HG02852 (cell line): ENCODE results near the gene EPHB3.
"Not testable (repeated sequence)": the region's sequence is repeated elsewhere in the genome, so short reads cannot be mapped to it uniquely, and the experiment has no call there.

Experiments
- ATAC-seq: cut with Tn5 transposase; IDR thresholded peaks from one replicate; pipeline ENCODE4 v1.9.1; 2021; ENCODE audit warnings: mild to moderate bottlenecking, moderate library complexity; ENCODE audit not compliant: unreplicated experiment

EPHB3 gene

DNA sequence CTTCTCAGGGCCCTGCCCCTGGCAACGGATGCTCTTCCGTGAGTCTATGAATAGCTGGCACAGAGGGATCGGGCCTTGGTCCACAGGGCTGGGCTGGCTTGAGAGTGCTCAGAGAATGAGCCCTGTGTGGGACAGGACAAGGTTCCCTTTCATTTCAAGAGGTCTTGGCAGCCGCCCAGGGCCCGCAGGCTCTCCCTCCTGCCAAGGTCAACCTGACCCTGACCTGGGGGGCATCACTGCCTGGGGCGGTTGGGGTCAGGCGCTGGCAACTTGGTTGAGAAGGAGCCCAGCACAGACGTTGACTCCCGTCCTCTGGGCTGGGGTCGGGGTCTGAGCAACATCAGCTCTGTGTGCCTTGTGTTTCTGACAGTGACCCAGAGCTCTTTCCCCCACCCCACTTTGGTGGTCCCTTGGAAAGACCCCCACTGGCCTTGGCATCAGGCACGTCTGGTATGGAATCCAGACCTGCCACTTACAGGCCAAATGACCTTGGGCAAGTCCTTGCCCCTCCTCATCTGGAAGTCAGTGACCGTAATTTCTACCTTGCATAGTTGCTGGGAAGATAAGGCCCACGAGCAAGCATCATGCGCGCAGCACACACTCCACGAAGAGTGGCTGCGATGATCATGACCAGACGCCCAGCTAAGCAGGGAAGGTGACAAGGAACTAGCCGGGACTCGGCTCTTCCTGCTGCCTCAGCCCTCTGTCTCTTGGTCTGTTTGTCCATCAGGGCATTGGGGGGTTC, 36.4 kb downstream of the EPHB3 start:
- ATAC-seq: no peak

DNA sequence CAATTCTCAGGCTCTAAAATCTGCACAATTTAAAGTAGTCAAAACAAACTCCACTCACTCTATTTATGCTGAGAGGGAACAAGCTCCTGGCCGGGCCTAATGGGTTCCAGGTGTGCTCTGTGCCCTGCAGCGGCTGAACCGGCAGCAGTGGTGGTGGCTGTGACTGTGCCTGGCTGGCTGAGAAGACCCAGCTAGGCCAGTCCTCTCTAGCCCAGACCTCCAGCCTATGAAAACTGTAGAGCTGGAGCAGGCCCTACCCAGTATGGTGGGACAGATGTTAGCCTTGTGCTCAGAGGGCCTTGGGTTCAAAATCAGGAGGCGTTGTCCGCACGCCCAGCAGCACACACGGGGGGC, 37.0 kb downstream of the EPHB3 start:
- ATAC-seq: no peak

DNA sequence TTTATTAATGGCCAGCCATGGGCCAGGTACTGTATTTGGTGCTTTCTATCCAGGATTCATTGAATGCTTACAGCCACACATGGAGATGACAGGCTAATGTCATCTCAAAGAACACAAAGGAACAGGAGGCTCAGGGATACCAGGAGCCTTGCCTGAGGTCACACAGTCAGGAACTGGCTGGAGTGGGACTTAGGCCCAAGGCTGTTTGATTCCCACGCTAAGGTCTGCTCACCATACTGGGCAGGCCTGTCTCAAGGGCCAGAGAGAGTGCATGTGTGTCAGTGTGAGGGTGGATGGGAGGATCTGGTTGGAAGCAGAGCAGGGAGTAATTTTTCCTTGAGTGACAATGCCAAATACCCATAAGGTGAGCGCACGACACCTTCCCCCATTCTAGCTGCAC, 37.6 kb downstream of the EPHB3 start:
- no peak for ATAC-seq

DNA sequence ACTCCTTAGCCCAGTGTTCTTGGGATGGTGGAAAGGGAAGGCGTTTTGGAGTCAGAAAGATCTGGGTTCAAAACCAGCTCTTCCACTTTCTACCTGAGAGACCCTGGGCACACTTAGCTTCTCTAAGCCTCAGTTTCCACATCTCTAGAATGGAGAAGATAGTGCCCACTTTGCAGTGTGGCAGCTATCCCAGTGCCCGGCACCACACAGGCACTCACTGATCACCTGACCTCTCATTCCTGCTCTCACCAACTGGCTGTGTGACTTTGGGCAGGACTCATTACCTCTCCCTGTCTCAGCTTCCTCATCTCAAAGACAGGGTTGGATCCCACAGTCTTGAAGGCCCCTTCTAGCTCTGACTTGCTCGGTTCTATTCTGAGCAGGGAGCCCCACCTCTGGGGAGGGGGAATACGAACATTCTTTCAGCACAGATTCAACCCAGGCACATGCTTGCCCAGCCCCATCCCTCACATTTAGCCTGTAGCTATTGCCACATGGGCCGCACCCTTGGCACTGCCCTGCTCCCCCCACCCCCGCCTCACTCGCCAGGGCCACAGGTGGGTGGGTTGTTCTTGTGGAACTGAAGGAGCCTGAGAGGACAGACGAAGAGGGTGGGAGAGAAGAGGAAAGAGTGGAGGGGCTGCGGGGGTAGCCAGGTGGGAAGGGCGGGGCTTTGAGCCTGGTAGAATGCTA, 39.2 kb downstream of the EPHB3 start:
- ATAC-seq: no peak

DNA sequence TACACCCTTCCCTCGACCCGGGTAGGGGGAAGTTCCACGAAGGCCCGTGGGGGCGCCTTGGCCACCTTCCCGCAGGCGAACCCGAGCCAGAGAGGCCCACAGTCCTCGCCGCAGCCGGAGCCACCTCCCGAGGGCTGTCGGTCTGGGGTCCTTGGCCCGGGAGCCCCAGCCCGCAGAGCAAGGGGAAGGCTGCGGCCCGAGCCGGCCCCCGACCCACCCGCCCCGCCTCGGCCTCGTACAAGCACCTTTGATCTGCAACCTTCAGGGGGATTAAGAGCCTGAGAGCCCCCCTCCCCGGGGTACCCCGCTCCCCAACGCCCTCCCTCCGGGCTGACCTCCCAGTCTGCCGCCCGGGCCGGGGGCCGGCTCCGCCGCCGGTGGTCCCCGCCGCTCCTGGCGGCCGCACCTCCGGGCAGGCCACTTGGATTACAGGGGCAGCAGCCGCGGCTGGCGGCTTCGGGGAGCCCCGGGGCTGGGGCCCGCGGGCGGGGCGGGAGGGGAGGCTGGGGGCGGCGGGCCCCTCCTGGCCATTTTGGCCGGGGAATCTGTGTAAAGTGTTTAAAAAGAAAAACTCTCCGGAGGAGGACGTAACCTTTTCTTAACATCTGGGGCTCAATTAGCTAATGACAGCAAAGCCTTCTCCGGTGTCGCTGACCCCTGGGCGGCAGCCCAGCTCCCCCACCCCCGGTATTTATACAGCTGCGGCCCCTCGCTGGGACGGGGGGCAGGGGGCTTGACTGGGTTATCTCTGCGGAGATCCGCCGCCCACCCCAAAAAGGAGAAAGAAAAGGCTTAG, 40.2 kb downstream of the EPHB3 start:
- ATAC-seq: no peak

DNA sequence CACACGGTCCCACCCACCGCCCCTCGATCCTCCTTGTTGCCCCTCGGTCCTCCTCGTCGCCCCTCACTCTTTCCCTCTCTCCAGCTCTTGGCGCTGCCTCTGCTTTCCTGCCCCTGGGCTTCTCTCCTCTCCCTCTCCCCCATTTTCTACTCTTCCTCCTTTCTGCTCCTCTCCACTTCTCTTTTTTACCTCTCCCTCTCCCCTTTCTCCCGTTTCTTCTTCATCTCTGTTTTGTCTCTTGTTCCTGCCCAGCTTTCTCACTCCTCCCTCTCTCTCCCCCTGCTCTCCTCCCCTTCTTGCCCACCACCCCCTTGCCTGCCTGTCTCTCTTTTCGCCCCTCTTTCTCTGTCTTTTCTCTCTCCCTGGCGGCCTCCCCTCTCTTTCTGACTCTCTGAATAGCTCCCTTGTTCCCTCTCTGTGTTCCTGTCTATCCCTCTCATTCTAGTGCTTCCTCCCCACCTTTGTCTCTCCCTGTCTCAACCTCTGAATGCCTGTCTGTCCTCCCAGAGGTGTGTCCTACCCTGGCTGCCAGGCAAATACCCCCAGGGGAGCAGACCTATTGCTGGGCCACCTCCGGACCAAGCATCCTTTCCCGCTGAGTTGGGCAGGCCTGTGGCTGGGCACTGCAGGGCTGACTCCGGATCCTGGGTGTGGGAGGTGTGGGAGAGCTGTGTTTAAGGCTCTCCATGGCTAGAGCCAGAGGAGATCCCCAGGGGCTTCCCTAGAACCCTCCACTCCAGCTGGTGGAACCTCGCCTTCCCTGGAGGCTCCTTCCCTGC, 41.0 kb downstream of the EPHB3 start:
- ATAC-seq: no peak

DNA sequence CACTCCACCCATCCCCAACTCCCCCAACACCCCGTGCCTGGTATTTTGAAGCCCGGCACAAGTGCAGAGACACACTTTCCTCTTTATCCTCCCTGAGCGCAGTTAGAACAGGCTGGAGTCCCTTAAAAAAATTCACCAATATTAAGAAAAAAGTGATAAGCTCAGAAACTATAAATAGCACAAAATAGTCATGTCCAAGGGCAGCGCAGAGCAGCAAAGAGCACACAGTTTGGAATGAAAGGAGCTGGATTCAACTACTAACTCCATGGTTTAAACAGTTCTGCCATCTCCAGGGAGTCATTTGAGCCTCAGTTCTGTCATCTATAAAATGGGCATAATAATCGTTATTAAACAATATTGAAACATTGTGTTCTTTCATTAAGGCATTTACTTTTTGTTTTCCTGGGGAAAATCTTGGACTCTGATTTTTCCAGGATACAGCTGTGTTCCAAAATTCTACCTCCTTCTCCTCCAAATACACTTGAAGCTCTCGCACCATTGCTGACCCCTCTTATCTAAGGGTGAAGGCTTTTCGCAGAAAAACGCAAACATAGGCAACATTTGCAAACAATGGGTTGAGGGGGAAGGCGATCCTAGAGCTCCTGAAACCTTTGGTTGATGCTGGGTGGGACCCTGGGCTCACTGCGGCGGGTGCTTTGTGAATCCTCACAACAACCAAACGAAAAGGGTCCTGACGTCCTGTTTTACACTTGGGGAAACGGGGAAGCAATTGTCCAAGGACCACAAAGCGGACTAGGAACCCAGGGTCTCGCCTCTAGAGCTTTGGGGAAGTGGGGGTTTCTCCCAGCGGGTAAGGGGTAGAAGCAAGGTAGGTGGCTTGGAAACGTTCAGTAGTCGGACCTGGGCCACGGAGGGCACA, 41.8 kb downstream of the EPHB3 start:
- no peak for ATAC-seq

DNA sequence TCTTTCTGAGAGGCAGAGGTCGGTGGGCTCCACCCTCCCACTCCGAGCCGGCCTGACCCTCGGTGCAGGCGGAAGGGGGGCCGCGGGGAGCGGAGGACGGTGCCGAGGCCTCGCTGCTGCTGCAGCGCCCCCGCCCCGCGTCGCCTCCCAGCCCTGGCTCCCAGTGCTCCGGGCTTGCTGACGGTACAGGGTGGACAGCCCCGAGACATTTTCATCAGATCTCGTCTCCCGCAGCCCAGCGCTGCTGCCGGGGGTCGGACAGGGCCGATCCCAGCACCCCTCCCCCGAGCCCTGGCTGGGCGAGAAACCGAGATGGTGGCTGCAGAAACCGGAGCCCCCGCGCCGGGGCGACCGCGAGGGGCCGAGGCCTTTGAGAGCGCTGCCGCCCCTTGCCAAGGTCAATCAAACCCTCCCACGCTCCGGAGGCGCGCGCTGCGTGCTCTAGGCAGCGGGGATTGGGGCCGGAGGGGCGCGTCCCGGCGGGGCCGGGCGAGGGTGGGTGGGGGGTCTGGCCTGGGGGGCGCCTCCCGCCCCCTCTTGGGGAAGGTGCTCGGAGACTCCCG, 42.5 kb downstream of the EPHB3 start:
- ATAC-seq: no peak

DNA sequence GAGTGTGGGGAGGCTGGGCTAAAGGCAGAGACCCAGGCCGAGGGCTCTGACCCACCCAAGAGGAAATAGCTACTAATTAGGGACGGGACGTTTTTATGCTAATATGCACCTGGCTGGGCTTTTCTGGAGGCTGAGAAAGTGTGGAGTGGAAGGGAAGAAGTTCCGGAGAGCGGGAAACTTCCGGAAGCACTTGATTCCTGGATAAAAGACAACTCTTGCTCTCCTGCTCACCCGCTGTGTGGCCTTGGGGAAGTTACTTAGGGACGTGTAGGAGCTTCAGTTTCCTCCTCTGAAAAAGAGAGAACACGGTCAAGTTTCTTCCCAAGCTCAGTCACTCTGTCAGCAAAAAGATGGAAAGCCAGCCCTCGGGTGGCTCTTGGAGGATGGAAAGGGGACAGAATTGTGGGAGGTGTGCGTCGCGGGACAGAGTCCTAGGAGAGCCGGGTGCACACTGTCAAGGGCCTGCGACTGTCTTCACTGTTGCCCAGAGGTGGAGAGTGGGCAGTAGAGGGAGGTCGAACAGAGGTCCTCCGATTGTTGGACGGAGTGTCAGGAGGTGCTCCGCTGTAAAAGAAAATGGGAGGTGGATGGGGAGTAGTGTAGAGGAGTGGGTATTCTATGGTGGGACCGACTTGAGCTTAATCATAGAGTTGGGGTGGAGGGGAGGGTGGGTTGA, 43.2 kb downstream of the EPHB3 start:
- ATAC-seq: no peak

DNA sequence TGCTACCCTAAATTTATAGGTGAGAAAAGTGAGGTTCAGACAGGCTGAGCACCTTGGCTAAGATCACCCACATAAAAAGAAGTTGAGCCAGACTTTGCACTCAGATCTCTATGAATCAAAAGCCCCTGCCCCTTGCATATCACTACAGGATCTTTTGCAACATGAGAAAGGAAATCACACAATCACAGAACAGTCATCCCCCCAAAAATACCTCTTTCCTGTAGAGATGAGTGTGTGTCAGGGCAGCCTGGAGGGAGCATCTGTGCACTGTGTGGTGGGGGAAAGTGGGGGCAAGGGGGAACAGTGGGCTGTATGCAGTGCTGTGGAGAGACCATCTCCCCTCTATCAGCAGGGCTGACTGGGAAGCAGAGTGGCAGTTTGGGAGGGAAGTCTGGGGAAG, 46.6 kb downstream of the EPHB3 start:
- no peak for ATAC-seq

DNA sequence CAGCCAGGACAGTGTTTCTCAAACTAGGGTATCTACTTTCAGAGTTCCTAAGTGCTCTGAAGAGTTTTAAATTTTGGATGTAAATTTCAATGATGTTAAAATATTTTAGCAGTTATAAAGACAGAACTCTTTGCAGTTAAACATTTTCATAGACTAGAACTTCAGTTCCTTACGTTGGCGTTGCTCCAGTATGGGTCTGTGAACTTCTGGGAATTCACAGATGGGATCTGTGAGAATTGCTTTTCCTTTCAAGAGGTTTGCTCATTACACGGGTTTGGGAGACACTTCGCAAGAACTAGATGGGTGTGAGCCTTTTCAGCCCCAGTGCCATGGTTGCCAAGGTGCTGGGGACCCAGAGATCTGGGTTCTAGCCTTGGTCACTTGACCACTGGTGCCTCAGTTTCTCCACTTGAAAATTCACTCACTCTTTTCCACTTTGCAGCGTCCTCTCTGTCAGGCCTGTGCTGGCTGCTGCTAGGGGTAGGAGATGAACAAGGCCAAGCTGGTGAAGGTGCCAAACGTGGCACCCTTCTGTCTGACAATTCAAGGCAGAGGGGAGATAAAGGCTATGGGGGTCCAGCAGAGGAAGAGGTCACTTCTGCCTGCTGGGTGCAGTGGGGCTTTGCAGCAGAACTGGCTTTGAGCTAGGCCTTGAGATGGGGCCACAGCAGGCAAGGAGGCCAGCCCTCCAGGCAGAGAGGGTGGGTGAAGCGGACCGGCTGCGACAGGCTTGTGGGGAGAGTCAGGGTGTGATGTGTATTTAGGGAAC, 48.1 kb downstream of the EPHB3 start:
- ATAC-seq: no peak

DNA sequence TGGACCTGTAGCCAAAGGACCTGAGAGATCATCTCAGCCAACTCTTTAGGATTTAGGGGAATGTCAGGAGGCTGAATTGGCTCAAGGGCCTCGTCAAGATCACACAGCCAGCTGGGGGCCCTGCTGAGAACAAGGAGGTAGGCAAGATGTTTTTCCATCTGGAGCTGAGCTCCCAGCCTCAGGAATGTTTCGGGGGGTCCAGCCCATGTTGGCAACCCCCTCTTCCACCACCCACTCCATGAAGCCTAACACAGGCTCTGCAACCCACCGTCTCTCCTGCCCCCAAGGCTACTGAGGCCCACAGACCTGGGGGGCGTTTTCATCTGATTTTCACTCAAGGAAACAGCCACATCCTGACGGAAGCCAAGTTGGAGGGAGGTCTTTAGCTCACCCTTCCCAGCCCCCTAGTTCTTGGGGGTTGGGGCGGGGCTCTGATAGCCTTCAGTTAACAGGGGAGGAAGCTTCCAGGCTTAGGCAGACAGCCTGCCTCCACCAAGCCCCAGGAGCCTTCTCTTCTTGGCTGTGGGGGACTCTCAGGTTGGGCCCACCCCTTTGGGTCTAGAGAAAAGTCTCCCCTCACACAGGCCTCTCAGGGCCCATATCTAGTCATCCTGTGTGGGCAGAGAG, 48.8 kb downstream of the EPHB3 start:
- ATAC-seq: no peak

DNA sequence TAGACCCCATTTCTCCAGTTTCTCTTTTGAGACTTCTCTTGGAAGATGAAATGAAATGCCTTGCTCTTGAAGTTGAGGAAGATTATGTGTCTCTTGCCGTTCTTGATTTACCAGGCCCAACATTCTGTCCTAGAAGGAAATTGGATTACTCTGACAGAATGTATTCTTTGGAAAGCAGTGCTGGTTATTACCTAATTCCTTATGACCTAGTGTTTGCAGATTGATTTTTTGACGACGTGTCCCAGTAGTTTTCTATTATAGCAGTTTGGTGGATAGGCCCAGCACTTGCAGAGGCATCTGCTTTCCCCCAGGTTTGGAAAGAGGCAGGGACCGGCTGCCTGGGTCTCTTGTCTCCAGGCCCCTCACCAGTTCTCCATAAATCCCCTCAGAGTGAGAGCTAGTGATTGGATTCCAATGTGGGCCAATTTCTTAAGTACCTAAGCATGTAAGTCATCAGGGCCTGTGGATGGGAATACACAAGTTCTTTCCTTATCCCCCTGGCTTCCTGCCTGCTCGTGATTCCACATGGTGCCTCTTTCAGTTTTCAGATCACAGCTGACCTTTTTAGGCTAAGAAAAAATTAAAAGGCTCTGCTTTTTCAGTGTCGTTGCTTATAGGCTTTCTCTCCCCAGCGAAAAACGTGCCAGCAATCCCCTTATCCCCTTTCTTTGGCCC, 50.2 kb downstream of the EPHB3 start:
- no peak for ATAC-seq

DNA sequence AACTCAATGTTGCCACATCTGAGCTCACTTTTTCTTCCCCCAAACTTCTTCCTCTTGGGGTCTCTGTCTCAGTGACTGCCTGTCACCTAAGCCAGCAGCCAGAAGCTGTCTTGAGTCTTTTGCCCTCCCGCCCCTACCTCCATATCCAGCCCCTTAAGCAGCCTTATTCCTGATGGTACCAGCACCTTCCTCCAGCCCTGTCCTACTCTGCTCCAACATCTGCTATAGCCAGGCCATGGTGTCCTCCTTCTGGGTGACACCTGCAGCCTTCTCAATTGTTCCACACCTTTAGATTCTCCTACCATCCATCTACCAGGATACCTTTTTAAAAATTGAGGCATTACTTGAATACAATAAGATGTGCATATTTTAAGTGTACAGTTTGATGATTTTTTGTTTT, 53.8 kb downstream of the EPHB3 start:
- no peak for ATAC-seq

DNA sequence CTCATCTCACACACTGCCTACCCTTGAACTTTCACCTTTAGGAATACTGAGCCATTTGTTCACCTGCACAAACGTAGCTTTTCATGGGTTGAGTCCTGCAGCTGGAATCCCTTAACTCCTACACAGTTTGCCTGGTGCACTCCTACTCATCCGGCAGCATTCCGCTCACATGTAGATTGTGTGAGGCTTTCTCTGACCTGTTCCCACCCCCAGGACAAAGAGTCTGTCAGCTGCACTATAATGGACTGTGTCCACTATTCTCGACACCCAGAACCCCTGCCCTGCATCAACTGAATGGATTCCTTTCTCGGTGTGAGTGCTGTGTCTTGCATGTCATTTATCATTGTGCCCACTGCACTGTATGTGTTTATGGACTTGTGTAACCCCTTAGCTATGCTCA, 54.9 kb downstream of the EPHB3 start:
- no peak for ATAC-seq

DNA sequence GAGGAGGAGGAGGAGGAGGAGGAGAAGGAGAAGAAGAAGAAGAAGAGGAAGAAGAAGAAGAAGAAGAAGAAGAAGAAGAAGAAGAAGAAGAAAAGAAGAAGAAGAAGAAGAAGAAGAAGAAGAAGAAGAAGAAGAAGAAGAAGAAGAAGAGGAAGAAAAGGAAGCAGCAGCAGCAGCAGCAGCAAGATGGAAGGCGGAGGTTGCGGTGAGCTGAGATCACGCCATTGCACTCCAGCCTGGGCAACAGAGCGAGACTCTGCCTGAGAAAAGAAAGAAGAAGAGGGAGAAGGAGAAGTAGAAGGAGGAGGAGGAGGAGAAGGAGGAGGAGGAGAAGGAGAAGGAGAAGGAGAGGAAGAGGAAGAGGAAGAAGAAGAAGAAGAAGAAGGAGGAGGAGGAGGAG, 55.7 kb downstream of the EPHB3 start:
- not testable (repeated sequence) for ATAC-seq

DNA sequence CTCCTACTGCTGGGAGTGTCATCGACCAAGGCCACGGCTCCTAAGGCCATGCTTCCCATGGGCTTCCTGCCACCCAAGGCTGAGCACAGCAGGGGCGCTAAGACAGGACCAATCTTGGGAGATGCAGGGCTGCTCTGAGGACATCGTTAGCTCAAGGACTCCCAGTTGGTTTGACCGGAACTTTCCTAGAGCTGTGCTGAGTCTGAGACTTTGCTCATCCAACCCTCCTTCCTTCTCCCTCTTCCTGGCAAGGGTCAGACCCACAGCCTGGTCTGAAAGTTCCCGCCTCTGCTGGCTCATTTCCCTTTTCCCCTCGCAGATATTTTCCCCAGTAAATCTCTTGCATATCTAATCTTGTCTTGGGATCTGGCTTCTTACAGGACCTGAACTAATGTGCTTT, 57.2 kb downstream of the EPHB3 start:
- ATAC-seq: no peak

DNA sequence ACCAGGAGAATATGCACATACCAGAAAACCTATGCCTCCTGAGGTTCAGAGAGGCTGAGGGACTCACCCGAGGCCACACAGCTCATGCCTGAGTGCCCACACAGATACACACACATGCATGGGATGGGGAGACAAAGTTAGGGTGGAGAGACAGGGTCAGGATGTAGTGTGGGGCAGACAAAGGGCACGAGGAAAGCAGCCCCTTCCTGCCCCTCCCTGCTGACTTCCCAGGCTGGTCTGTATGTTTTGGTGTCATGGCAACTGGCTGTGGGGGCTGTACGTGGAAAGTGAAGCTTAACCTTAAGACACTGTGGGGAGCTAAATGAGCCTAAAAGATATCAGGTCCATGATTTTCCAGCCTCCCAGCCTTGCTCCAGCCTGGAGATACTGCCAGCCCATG, 57.8 kb downstream of the EPHB3 start:
- no peak for ATAC-seq
